HG02943 (cell line): ENCODE measurements around the gene BTG1.

Source experiments
- ATAC-seq: cut with Tn5 transposase; IDR thresholded peaks from one replicate; pipeline ENCODE4 v1.9.1; 2021; ENCODE audit warnings: mild to moderate bottlenecking, low read depth, moderate library complexity; ENCODE audit not compliant: unreplicated experiment

The BTG1 gene

DNA sequence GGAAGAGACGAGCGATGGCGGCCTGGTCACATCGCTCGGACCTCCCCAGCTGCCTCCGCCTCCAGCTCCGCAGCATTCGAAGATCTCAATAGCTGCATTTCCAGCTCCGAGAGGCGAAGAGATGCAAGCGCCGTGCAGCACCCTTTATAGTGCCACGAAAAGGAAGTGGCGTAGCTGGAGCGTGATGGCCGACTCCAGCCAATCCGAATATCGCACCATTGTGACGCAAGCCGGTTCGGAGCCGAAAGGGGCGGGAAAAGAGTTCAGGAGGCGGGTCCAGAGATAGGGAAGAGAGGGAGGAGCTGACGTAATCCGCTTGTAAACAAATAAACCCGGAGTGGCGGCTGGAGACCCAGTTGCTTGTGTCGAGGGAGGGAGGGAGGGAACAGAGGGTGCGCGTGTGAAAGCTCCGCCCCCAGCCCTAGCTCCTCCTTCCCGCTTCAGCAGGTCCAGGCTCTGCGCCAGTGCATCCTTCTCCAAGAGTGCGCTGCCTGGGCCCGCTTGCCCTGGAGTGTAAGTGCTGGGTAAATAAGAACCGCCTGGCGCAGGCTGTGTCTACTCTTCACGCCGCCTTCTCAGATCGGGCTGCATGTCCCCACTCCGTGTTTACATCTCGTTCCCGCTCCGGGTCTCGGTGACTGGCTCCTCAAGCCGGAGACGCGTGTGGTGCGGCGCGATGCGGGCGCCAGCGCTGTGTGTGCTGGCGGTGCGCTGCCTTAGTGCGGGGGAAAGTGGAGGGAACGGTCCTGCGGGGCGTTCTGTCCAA, at the start of gene BTG1:
BTG1 (minus strand) TSS at position 116 of the 766 bp plus-strand sequence. CDS start 311 bp downstream, outside the sequence.
- peak; percentile 73 for ATAC-seq

DNA sequence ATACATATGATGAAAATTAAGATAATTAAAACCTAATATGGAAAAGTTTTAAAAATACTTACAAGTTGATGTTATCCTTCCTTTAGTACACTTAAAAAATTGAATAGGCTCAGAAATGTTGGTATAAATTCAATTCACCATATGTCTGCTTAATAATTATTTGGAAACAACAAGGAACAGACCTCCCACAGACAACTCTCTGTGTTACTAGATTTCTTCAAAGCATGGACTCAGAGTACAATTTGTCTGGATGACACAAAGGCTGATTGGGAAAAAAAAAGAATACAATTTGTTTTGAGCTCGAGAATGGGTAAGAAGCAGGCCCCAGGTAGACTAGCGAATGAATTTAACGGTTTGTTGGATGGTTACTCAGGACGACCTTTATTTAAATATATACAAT, 48.9 kb upstream of the BTG1 start:
- no peak for ATAC-seq

- ATAC-seq: no peak
Observed at GRCh38 chr12:92193846-92194245, 48.2 kb upstream of the BTG1 start.

DNA sequence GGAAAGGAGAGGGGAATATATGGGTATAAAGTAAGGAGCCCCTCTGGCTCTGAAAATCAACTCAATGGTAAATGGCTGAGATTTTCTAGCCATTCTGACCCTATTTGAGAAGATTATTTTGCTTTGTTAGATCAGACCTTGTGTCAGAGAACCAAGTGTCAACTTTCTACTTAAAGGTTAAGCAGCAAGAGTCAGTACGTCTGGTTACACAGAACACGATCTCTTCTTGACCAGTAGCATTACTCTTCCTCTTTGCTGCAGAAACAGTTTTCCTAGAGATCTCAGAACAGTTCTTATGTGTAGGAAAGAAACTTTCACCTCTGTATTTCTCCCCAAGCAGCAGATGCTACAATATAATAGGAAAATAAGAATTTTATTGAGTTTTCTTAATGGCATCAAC, 47.4 kb upstream of the BTG1 start:
- ATAC-seq: no peak

- ATAC-seq: no peak
Observed at GRCh38 chr12:92192360-92192759, 46.7 kb upstream of the BTG1 start.

- no peak for ATAC-seq
Observed at GRCh38 chr12:92191061-92191460, 45.4 kb upstream of the BTG1 start.

GRCh38 chr12:92188517-92189188, 43.0 kb upstream of the BTG1 start:
- ATAC-seq: no peak

DNA sequence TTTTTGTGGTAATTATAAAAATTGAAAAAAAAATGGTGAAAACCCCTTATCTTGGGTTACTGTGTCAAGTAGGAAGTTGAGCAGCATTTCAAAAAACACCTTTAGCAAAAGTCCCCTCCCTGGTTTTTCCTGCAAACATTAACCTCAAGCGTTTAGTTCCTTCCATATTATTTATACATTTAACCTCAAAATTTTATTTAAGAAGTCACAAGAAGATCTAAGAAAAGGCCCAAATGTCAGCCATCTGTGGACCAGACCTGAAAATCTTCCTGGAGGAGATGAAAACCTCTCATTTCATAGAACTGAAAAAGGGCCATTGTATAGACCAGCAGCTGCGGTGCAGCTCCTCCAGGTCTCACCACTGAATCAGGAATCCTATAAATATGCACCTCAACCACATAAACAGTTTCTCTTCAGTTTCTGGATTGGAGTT, 40.4 kb upstream of the BTG1 start:
- ATAC-seq: no peak

DNA sequence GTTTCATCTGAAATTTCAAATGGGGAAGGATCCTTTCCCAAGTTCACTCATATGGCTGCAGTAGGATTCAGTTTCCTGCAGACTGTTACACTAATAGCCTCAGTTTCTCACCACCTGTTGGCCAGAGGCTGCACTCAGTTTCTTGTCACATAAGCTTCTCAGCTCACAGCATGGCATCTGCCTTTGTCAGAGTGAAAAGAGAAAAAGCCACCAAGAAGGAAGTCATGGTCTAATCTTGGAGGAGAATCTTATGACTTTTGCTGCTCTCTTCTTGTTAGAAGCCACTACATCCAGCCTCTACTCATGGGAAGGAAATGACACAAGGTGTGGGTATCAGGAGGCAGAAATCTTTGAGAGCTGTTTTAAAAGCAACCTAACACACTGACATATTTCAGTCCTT, 39.4 kb upstream of the BTG1 start:
- peak; percentile 61 for ATAC-seq

DNA sequence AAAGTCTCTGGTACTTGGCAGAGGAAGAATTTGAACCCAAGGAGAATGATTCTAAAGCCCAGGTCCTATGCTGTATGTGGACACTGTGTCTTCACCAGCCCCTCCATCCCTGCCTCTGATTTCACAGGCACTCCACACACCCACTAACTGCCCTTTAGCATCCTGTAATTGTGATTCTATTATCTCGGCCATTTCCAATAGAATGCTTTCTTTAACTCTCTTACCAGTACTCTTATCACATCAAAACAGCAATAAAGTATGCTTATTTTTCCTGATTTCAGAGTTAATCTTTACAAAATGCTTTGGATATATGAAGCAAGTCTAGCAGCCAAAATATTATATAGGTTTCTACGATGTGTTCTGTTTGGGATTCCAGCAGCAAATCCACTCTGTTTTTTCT, 37.9 kb upstream of the BTG1 start:
- ATAC-seq: no peak

GRCh38 chr12:92178340-92178739, 32.7 kb upstream of the BTG1 start:
- no peak for ATAC-seq

DNA sequence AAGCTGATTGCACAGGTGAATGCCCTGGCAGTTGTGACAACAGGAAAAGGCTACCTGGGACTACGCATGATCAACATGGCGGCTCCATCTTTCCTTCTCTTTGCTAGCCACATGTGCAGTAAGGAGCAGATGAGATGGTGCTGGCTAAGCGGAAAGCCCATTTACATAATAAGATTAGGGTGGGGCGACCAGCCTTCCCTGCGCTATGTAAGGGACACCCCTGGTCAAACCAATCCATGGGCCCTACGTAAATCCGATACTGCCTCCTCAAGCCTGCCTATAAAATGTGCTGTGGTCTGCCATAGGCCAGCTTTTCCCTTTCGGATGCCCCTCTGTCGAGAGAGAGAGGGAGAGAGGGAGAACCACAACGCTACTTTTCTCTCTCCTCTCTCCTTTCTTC, 31.0 kb upstream of the BTG1 start:
- ATAC-seq: no peak

- no peak for ATAC-seq
Observed at GRCh38 chr12:92175961-92176360, 30.3 kb upstream of the BTG1 start.

GRCh38 chr12:92170050-92170449, 24.4 kb upstream of the BTG1 start:
- ATAC-seq: no peak

DNA sequence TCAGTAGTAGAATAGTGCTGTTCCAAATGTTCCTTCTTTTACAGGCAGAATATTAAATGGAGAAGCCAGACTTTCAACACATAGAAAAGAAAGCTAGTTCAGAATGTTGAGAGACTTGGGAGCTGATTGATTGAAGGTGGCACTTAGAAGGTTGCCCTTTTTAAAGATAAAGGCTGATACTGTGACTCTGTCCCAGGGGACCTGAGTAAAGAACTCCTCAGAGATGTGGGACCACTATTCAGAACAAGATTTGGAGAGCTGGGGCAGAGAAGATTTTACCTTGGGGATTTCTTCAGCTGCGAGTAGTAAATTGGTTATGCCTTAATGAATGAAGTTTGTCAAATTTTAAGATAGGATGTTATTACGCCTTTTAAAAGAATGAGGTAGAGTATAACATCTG, 21.4 kb upstream of the BTG1 start:
- ATAC-seq: no peak

- no peak for ATAC-seq
Observed at GRCh38 chr12:92164712-92165111, 19.1 kb upstream of the BTG1 start.

DNA sequence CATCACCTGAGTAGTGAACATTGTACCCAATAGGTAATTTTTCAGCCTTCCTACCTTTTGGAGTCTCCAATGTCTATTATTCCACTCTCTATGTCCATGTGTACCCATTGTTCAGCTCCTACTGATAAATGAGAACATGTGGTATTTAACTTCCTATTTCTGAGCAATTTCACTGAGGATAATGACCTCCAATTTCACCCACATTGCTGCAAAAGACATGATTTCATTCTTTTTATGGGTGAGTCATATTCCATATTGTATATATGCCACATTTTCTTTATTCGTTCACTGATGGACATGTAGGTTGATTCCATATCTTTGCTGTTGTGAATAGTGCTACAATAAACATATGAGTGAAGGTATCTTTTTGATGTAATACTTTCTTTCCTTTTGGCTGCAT, 16.4 kb upstream of the BTG1 start:
- ATAC-seq: no peak

GRCh38 chr12:92158796-92159439, 13.3 kb upstream of the BTG1 start:
- no peak for ATAC-seq

DNA sequence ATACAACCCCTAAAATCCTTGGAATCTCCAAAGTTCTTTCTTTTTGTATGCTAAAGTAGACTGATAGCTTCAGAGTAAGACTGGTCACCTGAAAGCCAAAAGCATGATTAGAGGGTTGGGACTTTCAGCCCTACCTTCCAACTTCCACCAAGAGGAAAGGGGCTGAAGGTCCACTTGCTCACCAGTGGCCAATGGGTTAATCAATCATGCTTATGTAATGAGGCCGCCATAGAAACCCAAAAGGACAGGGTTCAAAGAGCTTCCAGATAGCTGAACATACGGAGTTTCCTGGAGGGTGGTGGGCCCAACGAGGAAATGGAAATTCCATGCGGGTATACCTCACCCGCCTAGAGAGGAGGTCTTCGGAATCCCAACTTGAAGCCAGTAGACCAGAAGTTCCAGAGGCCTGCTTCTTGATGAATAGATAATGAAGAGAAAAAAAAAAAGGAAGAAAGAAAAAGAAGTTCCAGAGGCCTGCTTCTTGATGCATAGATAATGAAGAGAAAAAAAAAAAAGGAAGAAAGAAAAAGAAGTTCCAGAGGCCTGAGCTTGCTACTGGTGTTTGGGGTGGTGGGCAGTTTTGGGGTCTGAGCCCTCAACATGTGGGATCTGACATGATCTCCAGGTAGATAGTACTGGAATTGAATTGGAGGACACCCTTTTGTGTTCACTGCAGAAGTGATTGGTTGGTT, 11.2 kb upstream of the BTG1 start:
- no peak for ATAC-seq

- ATAC-seq: no peak
Observed at GRCh38 chr12:92156139-92156538, 10.5 kb upstream of the BTG1 start.

DNA sequence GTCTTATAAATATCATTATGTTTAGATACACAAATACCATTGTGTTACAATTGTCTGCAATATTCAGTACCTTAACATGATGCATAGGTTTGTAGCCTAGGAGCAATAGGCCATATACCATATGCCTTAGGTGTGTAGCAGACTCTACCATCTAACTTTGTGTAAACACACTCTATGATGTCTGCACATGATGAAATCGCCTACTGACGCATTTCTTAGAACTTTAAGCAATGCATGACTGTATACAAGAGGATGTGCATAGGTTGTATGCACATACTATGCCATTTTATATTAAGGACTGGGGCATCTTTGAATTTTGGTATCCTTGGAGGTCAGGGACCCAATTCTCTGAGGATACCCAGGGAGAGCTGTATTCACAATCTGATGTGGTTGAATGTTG, 10.1 kb upstream of the BTG1 start:
- ATAC-seq: no peak
